Measurements from ENCODE around the gene KIAA1755.

KIAA1755 gene

GRCh38 chr20:38211200-38212097 lies 49.1 kb downstream of the KIAA1755 start:
- Mint-ChIP-seq H3K9me3 (peaks cover 3% of the 10 kb centered on the region), H3K36me3 (ENCODE audit: low read depth) (no peaks in the 10 kb centered on the region), H3K27me3 (ENCODE audit: low read depth) (no peaks in the 10 kb centered on the region), H3K4me1 (peaks cover 15% of the 10 kb centered on the region), H3K4me3 (no peak overlapping the region), H3K27ac (no peak overlapping the region)
- no peak for TF ChIP-seq CTCF (IDR thresholded peaks at IDR 0.05; ENCODE audit: unreplicated experiment in 3 of 3)

- TF ChIP-seq CTCF (IDR thresholded peaks at IDR 0.05; ENCODE audit: unreplicated experiment in 3 of 3) = no peak
- peaks cover 3% of the 10 kb centered on the region for H3K9me3 Mint-ChIP-seq
- H3K27ac Mint-ChIP-seq = no peak overlapping the region
- H3K4me1 Mint-ChIP-seq = peaks cover 15% of the 10 kb centered on the region
- no peaks in the 10 kb centered on the region for H3K36me3 Mint-ChIP-seq (ENCODE audit: low read depth)
- no peak overlapping the region for H3K4me3 Mint-ChIP-seq
- H3K27me3 Mint-ChIP-seq (ENCODE audit: low read depth) = no peaks in the 10 kb centered on the region
Measured at GRCh38 chr20:38210741-38211140, 49.8 kb downstream of the KIAA1755 start.

- no peaks in the 10 kb centered on the region for H3K36me3 Mint-ChIP-seq (ENCODE audit: low read depth)
- H3K27ac Mint-ChIP-seq = no peak overlapping the region
- peaks cover 17% of the 10 kb centered on the region for H3K4me1 Mint-ChIP-seq
- TF ChIP-seq CTCF (IDR thresholded peaks at IDR 0.05; ENCODE audit: unreplicated experiment in 3 of 3) = no peak
- H3K9me3 Mint-ChIP-seq = peaks cover 3% of the 10 kb centered on the region
- no peak overlapping the region for H3K4me3 Mint-ChIP-seq
- no peaks in the 10 kb centered on the region for H3K27me3 Mint-ChIP-seq (ENCODE audit: low read depth)
Measured at GRCh38 chr20:38209736-38210405, 50.7 kb downstream of the KIAA1755 start.

- Mint-ChIP-seq H3K36me3 (ENCODE audit: low read depth) (no peaks in the 10 kb centered on the region), H3K27me3 (ENCODE audit: low read depth) (peaks cover 3% of the 10 kb centered on the region), H3K4me3 (no peak overlapping the region), H3K9me3 (peaks cover 3% of the 10 kb centered on the region), H3K4me1 (peaks cover 19% of the 10 kb centered on the region), H3K27ac (no peak overlapping the region)
- no peak for TF ChIP-seq CTCF (IDR thresholded peaks at IDR 0.05; ENCODE audit: unreplicated experiment in 3 of 3)
Measured at GRCh38 chr20:38209054-38209675, 51.4 kb downstream of the KIAA1755 start.

- Mint-ChIP-seq H3K27me3 (ENCODE audit: low read depth) (peaks cover 3% of the 10 kb centered on the region), H3K27ac (no peak overlapping the region), H3K36me3 (ENCODE audit: low read depth) (no peaks in the 10 kb centered on the region), H3K4me3 (no peak overlapping the region), H3K4me1 (peaks cover 24% of the 10 kb centered on the region), H3K9me3 (peaks cover 3% of the 10 kb centered on the region)
- no peak for TF ChIP-seq CTCF (IDR thresholded peaks at IDR 0.05; ENCODE audit: unreplicated experiment in 3 of 3)
Measured at GRCh38 chr20:38208523-38208922, 52.0 kb downstream of the KIAA1755 start.
